Measurements from ENCODE around the gene ERG. TPM values are rescaled to one million over a fixed set of nuclear protein-coding genes. Genes with fewer than 3 reads are reported as not detected.

Gene ERG
- total and polyA plus RNA-seq, 12 donors, result 4.0 to 16.3 (median 11.2) TPM

GRCh38 chr21:38494703-38495102 lies 3.6 kb downstream of the ERG start:
- TF ChIP-seq POLR2A (IDR thresholded peaks at IDR 0.05), result no peak
- no peak for TF ChIP-seq CTCF (IDR thresholded peaks at IDR 0.05)
- H3K4me1 ChIP-seq (replicated peaks in 1 of 2), result no peaks in the 10 kb centered on the region
- H3K4me3 ChIP-seq, result peak overlapping the region in 1 of 4 donors; percentile 27
- H3K36me3 ChIP-seq (replicated peaks in 1 of 2), result no peaks in the 10 kb centered on the region
- DNase-seq, result no peak
- WGBS, 4 donors, result 14 to 29% (median 23%) methylated on average over 4 to 6 of the region's 6 CpGs
- no peaks in the 10 kb centered on the region for H3K9me3 ChIP-seq (replicated peaks in 1 of 3)
- H3K27ac ChIP-seq, result peak overlapping the region in 1 of 5 donors; percentile 25
- intact Hi-C loops (cut with DNase I), result no loop called here
- H3K27me3 ChIP-seq, result peaks cover 4% of the 10 kb centered on the region

- no peak for DNase-seq
- no peak for TF ChIP-seq CTCF (IDR thresholded peaks at IDR 0.05)
- no peak for TF ChIP-seq POLR2A (IDR thresholded peaks at IDR 0.05)
- H3K27ac ChIP-seq, result peak overlapping the region in 1 of 5 donors; percentile 25
- 48 to 65% (median 57%) methylated on average over 4 of the region's 4 CpGs for whole genome bisulfite sequencing, 4 donors
- intact Hi-C loops (cut with DNase I), result no loop called here
- no peaks in the 10 kb centered on the region for H3K36me3 ChIP-seq (replicated peaks in 1 of 2)
- H3K4me1 ChIP-seq (replicated peaks in 1 of 2), result no peaks in the 10 kb centered on the region
- peaks cover 4% of the 10 kb centered on the region for H3K27me3 ChIP-seq
- H3K4me3 ChIP-seq, result no peak overlapping the region
- no peaks in the 10 kb centered on the region for H3K9me3 ChIP-seq (replicated peaks in 1 of 3)
These were observed 4.0 kb downstream of the ERG start for GRCh38 chr21:38494251-38494642.

- Histone ChIP-seq H3K9me3 (replicated peaks in 1 of 3) (no peaks in the 10 kb centered on the region), H3K4me1 (replicated peaks in 1 of 2) (no peaks in the 10 kb centered on the region), H3K27me3 (peaks cover 4% of the 10 kb centered on the region), H3K4me3 (no peak overlapping the region), H3K36me3 (replicated peaks in 1 of 2) (no peaks in the 10 kb centered on the region), H3K27ac (no peak overlapping the region)
- WGBS, 4 donors, result 70 to 89% (median 74%) methylated on average over 16 to 18 of the region's 18 CpGs
- DNase-seq, result no peak
- intact Hi-C loops (cut with DNase I), result no loop called here
- TF ChIP-seq CTCF (IDR thresholded peaks at IDR 0.05) (no peak), POLR2A (IDR thresholded peaks at IDR 0.05) (no peak)
These were observed 4.6 kb downstream of the ERG start for GRCh38 chr21:38493549-38494250.

GRCh38 chr21:38492007-38492406 lies 6.3 kb downstream of the ERG start:
- Histone ChIP-seq H3K4me1 (replicated peaks in 1 of 2) (no peaks in the 10 kb centered on the region), H3K9me3 (replicated peaks in 1 of 3) (no peaks in the 10 kb centered on the region), H3K27ac (no peak overlapping the region), H3K36me3 (replicated peaks in 1 of 2) (no peaks in the 10 kb centered on the region), H3K27me3 (peaks cover 4% of the 10 kb centered on the region), H3K4me3 (no peak overlapping the region)
- no peak for DNase-seq
- TF ChIP-seq POLR2A (IDR thresholded peaks at IDR 0.05), result no peak
- TF ChIP-seq CTCF (IDR thresholded peaks at IDR 0.05), result no peak
- 51 to 59% (median 57%) methylated on average over 2 to 3 of the region's 3 CpGs for WGBS, 4 donors
- intact Hi-C loops (cut with DNase I), result no loop called here

All from adrenal gland (tissue), 12 donors.